ENCODE measurements around the gene SLC10A1.
"Not testable (repeated sequence)": the region's sequence is repeated elsewhere in the genome, so short reads cannot be mapped to it uniquely, and the experiment has no call there.

DNA sequence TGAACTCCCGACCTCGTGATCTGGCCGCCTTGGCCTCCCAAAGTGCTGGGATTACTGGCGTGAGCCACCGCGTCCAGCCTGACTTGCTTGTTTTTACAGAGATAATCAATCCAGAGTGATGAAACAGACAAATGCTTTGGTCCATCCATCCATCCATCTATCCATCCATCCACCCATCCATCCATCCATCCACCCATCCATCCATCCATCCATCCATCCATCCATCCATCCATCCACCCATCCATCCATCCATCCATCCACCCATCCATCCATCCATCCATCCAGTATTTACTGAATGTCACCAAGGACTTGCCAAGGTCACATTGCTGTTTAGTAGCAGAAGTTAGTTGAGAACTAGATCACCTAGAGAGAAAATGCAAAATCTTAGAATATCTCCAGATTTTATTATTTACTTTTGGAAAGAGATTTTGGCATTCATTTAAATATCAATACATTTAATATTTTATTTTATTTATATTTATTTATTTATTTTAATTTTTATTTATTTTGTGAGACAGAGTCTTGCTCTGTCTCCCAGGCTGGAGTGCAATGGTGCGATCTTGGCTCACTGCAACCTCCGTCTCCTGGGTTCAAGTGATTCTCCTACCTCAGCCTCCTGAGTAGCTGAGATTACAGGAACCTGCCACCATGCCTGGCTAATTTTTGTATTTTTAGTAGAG lies 65.0 kb downstream of the SLC10A1 start:
- TF ChIP-seq POLR2A, POLR2AphosphoS5, SPI1, TAF1 (IDR thresholded peaks at IDR 0.05; ENCODE audit: low read depth, low read length): not testable (repeated sequence)
